K562 (cell line): ENCODE data around the gene WDR55. TPM values are rescaled to one million over a fixed set of nuclear protein-coding genes. Genes with fewer than 3 reads are reported as not detected.

Experiments used
- ATAC-seq: fragments of 200-7000 bp; cut with Tn5 transposase; 3 replicates; pipeline ENCODE4 v1.9.1; 2020; ENCODE audit warnings: moderate library complexity
- BruUV-seq: library from RNA; stranded (reverse); fragments of 400-500 nt; replicated peaks from 2 replicates; lab custom pipeline; 2021; lab: Mats Ljungman, UMichigan
- CTCF ChIA-PET: fragments of 300-600 bp; formaldehyde crosslinking; extraction: SDS; loops from one replicate; lab custom pipeline; 2021; ENCODE audit warnings: low intra/inter-chr PET ratio; lab: Yijun Ruan, JAX
- POLR2A ChIA-PET: fragments of 300-600, 350-650 bp; sonication (Branson Sonifier 250); formaldehyde crosslinking; extraction: SDS; loops from one replicate; lab custom pipeline; 2021; ENCODE audit warnings: antibody characterized with exemption, inconsistent platforms; lab: Yijun Ruan, JAX
- DNase-seq, 4 experiments: peaks; one replicate each; pipeline versions ENCODE4 v3.0.0 to v3.0.0-alpha.2; 2011 to 2018; ENCODE audit warnings: low spot score in 3 of 4, mixed read lengths in 3 of 4; ENCODE audit errors: extremely low read depth in 1 of 4
- FAIRE-seq: peaks from 2 replicates; lab custom pipeline; 2011; peaks lifted over from hg19 to GRCh38; lab: Jason Lieb, UNC
- H2AFZ ChIP-seq: 2 replicates; pipeline ENCODE4 v1.6.0; 2011; ENCODE audit warnings: low read depth, low read length, control low read depth, inconsistent platforms
- H3K27ac ChIP-seq: fragments of 200-600 bp; 3 replicates; pipeline ENCODE4 v1.8.0; 2011; ENCODE audit warnings: low read depth, mild to moderate bottlenecking, control low read depth, inconsistent platforms, low read length, moderate library complexity, mixed read lengths; ENCODE audit errors: extremely low read depth
- H3K27me3 ChIP-seq, 2 experiments: fragments of 300-600 bp in 1 of 2; 2 replicates in 1 of 2; 3 replicates in 1 of 2; pipeline versions ENCODE4 v1.6.0 to v1.8.0; 2011; ENCODE audit warnings: inconsistent platforms in 2 of 2, low read length in 2 of 2, mild to moderate bottlenecking in 1 of 2, mixed read lengths in 1 of 2, moderate library complexity in 1 of 2; ENCODE audit not compliant: control insufficient read depth in 2 of 2, insufficient read depth in 2 of 2
- H3K36me3 ChIP-seq: fragments of 300-600 bp; 3 replicates; pipeline ENCODE4 v1.8.0; 2011; ENCODE audit warnings: mild to moderate bottlenecking, low read length, inconsistent platforms; ENCODE audit not compliant: control insufficient read depth, insufficient read depth
- H3K4me1 ChIP-seq, 2 experiments: fragments of 200-600 bp in 1 of 2; replicated peaks in 1 of 2; 2 replicates in 1 of 2; 3 replicates in 1 of 2; pipeline versions ENCODE4 v1.5.1 to v1.8.0; 2011; ENCODE audit warnings: inconsistent platforms in 2 of 2, low read length in 2 of 2, mild to moderate bottlenecking in 1 of 2, mixed read lengths in 1 of 2, moderate library complexity in 1 of 2; ENCODE audit not compliant: control insufficient read depth in 2 of 2, insufficient read depth in 2 of 2
- H3K4me2 ChIP-seq: 2 replicates; pipeline ENCODE4 v1.6.1; 2011; ENCODE audit warnings: low read length, control low read depth, inconsistent platforms, mixed read lengths; ENCODE audit not compliant: insufficient read depth
- H3K4me3 ChIP-seq: fragments of 200-600 bp; sonication (generic), shearing (Covaris generic); 2 replicates; pipeline ENCODE4 v1.5.1; 2016; ENCODE audit warnings: control low read depth, inconsistent platforms
- H3K79me2 ChIP-seq: fragments of 200-600 bp; 3 replicates; pipeline ENCODE4 v1.8.0; 2011; ENCODE audit warnings: low read length, inconsistent platforms; ENCODE audit not compliant: control insufficient read depth, insufficient read depth
- H3K9ac ChIP-seq, 2 experiments: 2 replicates each; pipeline versions ENCODE4 v1.6.0 to v1.6.1; 2011; ENCODE audit warnings: low read depth in 2 of 2, low read length in 2 of 2, control low read depth in 1 of 2, inconsistent platforms in 1 of 2, mild to moderate bottlenecking in 1 of 2, mixed read lengths in 1 of 2; ENCODE audit not compliant: insufficient read depth in 1 of 2
- H3K9me1 ChIP-seq: one replicate; pipeline ENCODE4 v1.6.0; 2011; ENCODE audit warnings: inconsistent platforms, mild to moderate bottlenecking, low read length, moderate library complexity; ENCODE audit not compliant: control insufficient read depth, insufficient read depth
- H3K9me3 ChIP-seq: replicated peaks from 2 replicates; pipeline ENCODE4 v1.5.1; 2011; ENCODE audit warnings: low read depth, low read length, inconsistent platforms; ENCODE audit not compliant: control insufficient read depth, insufficient read depth
- H4K20me1 ChIP-seq: replicated peaks from 2 replicates; pipeline ENCODE4 v1.6.1; 2011; ENCODE audit warnings: low read length, inconsistent platforms, mixed read lengths; ENCODE audit not compliant: control insufficient read depth, insufficient read depth
- CEBPZ ChIP-seq: fragments of 150-350 bp; IDR thresholded peaks from 2 replicates; pipeline ENCODE4 v1.6.1; 2014; ENCODE audit warnings: low read depth, mild to moderate bottlenecking, low read length, borderline replicate concordance
- CREBBP ChIP-seq: IDR thresholded peaks from one replicate; pipeline ENCODE4 v1.6.1; 2012; ENCODE audit warnings: low read depth, mild to moderate bottlenecking, control low read depth, inconsistent platforms, low read length
- DEAF1 ChIP-seq: fragments of 450-650 bp; formaldehyde crosslinking; IDR thresholded peaks from 2 replicates; pipeline ENCODE4 v1.4.0; 2020; ENCODE audit warnings: mild to moderate bottlenecking, moderate library complexity
- EHMT2 ChIP-seq: fragments of 450-650 bp; IDR thresholded peaks from 2 replicates; pipeline ENCODE4 v1.6.1; 2018; ENCODE audit warnings: antibody characterized with exemption
- KHSRP ChIP-seq: fragments of 450-650 bp; IDR thresholded peaks from 2 replicates; pipeline ENCODE4 v1.6.1; 2017
- LARP7 ChIP-seq: fragments of 450-650 bp; IDR thresholded peaks from 2 replicates; pipeline ENCODE4 v1.6.1; 2016
- NFIX ChIP-seq: fragments of 250-450 bp; sonication (Bioruptor Pico); IDR thresholded peaks from 2 replicates; pipeline ENCODE4 v1.4.0; 2020; ENCODE audit warnings: low read depth, mild to moderate bottlenecking, moderate library complexity
- NUFIP1 ChIP-seq: fragments of 450-650 bp; IDR thresholded peaks from 2 replicates; pipeline ENCODE4 v1.6.1; 2018; ENCODE audit not compliant: partially characterized antibody
- POLR2A ChIP-seq: fragments of 450-650 bp; conservative IDR thresholded peaks from 2 replicates; pipeline ENCODE4 v1.6.1; 2016
- POLR2H ChIP-seq: IDR thresholded peaks from 2 replicates; pipeline ENCODE4 v1.6.1; 2016; ENCODE audit warnings: missing genetic modification characterization, low read depth, mild to moderate bottlenecking, control low read depth, missing compliant biosample characterization, moderate library complexity
- SRF ChIP-seq, 2 experiments: fragments of 250-450, 450-650 bp in 1 of 2; sonication (Bioruptor Pico) in 1 of 2; sonication (generic) in 1 of 2; formaldehyde crosslinking; IDR thresholded peaks; 2 replicates each; pipeline versions ENCODE4 v1.5.0 to v1.5.1; 2020 to 2022; ENCODE audit warnings: mild to moderate bottlenecking in 1 of 2, missing genetic modification reagents in 1 of 2
- ZKSCAN8 ChIP-seq: fragments of 200-800 bp; sonication (Bioruptor generic); IDR thresholded peaks from 2 replicates; pipeline ENCODE4 v1.6.1; 2016; ENCODE audit warnings: missing genetic modification characterization, missing compliant biosample characterization
- ZNF512 ChIP-seq: IDR thresholded peaks from 2 replicates; pipeline ENCODE4 v1.6.1; 2016; ENCODE audit warnings: missing genetic modification characterization, missing compliant biosample characterization
- WGBS: fragments of 100-300 bp; shearing (Covaris generic); methylation state at CpG from one replicate; pipeline ENCODE4 v1.1.6; 2016; ENCODE audit warnings: low coverage, mixed read lengths; ENCODE audit not compliant: insufficient coverage; ENCODE audit errors: missing lambda C conversion rate; 5-methylcytosine and 5-hydroxymethylcytosine counted together
- in situ Hi-C: fragments of 300-500 bp; cut with MboI; formaldehyde crosslinking; loops from 4 replicates; pipeline ENCODE4 v1.15.0; 2018; ENCODE audit warnings: inconsistent platforms, mixed read lengths
- intact Hi-C: fragments of 100-400 bp; cut with micrococcal nuclease; formaldehyde crosslinking; loops from 2 replicates; pipeline ENCODE4 v1.14.2; 2022
- polyA plus RNA-seq, 8 experiments: library from polyadenylated mRNA; depleted of rRNA in 4 of 8; stranded (reverse) in 5 of 8; unstranded in 3 of 8; fragments of >200 nt; fragmentation: Nextera tagmentation in 2 of 8; fragmentation: Illumina TruSeq in 1 of 8; extraction: Ambion mirVana in 2 of 8; extraction: Trizol in 1 of 8; gene quantifications; 2 replicates each; pipeline versions ENCODE4 v1.2.1 to v1.2.3, GENCODE V29; 2011 to 2014; ENCODE audit warnings: inconsistent platforms in 1 of 8, missing spikeins in 1 of 8
- total RNA-seq, 7 experiments: library from RNA; depleted of rRNA in 6 of 7; stranded (reverse); fragments of >200 nt in 6 of 7; fragmentation: Illumina TruSeq in 2 of 7; extraction: Trizol in 2 of 7; gene quantifications; 2 replicates each; pipeline versions ENCODE4 v1.2.1 to v1.2.3, GENCODE V29; 2011 to 2021; ENCODE audit warnings: low replicate concordance in 1 of 7
- TF ChIP-seq, protein P1 (sequence below): sonication (generic); formaldehyde crosslinking; IDR thresholded peaks from 2 replicates; pipeline ENCODE4 v1.8.0; 2022; ENCODE audit warnings: mild to moderate bottlenecking, low read depth, missing genetic modification reagents

The WDR55 gene
- total and polyA plus RNA-seq, 9 of the 15 experiments (the other 6 are each of a cell fraction or from before 2014, with no cell fraction given), result 5.2 to 45.0 (median 29.3) TPM

DNA sequence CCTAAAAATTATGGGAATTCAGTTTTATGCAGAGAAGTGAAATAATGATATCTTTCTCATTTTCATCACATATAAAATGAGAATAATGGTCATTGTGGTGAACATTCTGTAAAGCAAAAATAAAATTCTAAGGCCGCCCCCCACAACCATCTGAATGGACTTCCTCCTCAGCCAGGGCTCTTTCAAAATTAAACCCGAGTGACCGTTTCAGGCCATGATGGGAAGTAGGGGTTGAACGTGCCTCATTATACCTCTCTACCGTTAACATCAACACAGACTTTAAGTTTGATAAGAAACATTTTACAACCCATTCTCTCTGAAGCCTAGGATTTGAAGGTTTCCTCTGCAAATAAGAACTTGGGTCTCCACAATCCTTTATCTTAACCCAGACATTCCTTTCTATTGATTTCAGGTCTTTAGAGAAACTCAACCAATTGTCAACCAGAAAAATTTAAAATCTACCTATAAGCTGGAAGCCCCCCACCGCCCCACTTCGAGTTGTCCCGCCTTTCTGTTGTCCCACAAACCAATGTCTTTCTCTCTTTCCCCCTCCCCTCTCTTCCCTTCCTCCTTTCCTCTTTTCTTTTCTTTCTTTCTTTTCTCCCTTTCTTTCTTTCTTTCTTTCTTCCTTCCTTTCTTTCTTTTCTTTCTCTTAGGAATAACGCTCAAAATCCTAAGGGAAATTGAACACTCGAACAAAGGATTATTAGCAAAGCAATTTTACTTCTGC lies 27.2 kb upstream of the WDR55 start:
- peaks cover 4 to 24% of the 10 kb centered on the region in 2 experiments; a peak in 4 of 5 replicates for H3K4me1 ChIP-seq
- TF ChIP-seq LARP7 (peak; percentile 53; the same call in 1 of the 2 replicates), ZKSCAN8 (CRISPR knock-in tag) (no peak), KHSRP (no peak), EHMT2 (0 out of 2 replicates have a peak, but pooled peaks have one; percentile 14), POLR2A (no peak), DEAF1 (CRISPR knock-in tag) (no peak), ZNF512 (peak; percentile 97), NFIX (CRISPR knock-in tag) (no peak), SRF (CRISPR knock-in tag; IDR thresholded peaks at IDR 0.05) (no peak), NUFIP1 (no peak), POLR2H (tag) (no peak), CREBBP (no peak), CEBPZ (no peak)
- TF ChIP-seq, protein P1, sequence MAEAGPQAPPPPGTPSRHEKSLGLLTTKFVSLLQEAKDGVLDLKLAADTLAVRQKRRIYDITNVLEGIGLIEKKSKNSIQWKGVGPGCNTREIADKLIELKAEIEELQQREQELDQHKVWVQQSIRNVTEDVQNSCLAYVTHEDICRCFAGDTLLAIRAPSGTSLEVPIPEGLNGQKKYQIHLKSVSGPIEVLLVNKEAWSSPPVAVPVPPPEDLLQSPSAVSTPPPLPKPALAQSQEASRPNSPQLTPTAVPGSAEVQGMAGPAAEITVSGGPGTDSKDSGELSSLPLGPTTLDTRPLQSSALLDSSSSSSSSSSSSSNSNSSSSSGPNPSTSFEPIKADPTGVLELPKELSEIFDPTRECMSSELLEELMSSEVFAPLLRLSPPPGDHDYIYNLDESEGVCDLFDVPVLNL, result no peak

More for the DNA sequence above, 27.2 kb upstream of the WDR55 start:
- Histone ChIP-seq H3K4me2 (peak overlapping the region; percentile 75; the same call in 1 of the 2 replicates), H3K9me3 (no peaks in the 10 kb centered on the region), H2AFZ (peak overlapping the region; percentile 85), H3K36me3 (peaks cover 20% of the 10 kb centered on the region), H3K27ac (0 out of 3 replicates have a peak overlapping the region, but pooled peaks have one; percentile 87), H4K20me1 (no peaks in the 10 kb centered on the region), H3K9me1 (no peaks in the 10 kb centered on the region), H3K79me2 (peaks cover 26% of the 10 kb centered on the region), H3K9ac (no peak overlapping the region), H3K27me3 (no peaks in the 10 kb centered on the region; a peak in 1 of 5 replicates), H3K4me3 (no peak overlapping the region)
- 52% methylated on average over 9 of the region's 10 CpGs for WGBS
- DNase-seq (no peak), FAIRE-seq (no peak), ATAC-seq (no peak)
- CTCF ChIA-PET, result no interaction called here
- POLR2A ChIA-PET, result interaction anchor here (0.6 to 1.4 kb wide), 2 partner anchors 54 to 89 kb away, joined by 3 read pairs; partner anchors contain the start of genes HARS1 and HARS2
- in situ Hi-C loops (no loop called here), intact Hi-C loops (loop anchor here (2.0 kb wide), 5 partner anchors 27 to 237 kb away; partner anchors contain the start of genes ANKHD1 and SRA1)
- no TSS peak for BruUV-seq
